ENCODE results near the gene MRTFB.

The MRTFB gene

GRCh38 chr16:14198572-14198971 is 127.5 kb downstream of the MRTFB start:
- ATAC-seq, result no peak
- TF ChIP-seq ZFP30 (CRISPR knock-in tag; IDR thresholded peaks at IDR 0.05) (no peak), TSHZ2 (CRISPR knock-in tag; IDR thresholded peaks at IDR 0.05) (no peak), ESRRG (CRISPR knock-in tag; IDR thresholded peaks at IDR 0.05) (no peak), PATZ1 (CRISPR knock-in tag; IDR thresholded peaks at IDR 0.05; ENCODE audit: borderline replicate concordance) (no peak), SNAI2 (CRISPR knock-in tag; IDR thresholded peaks at IDR 0.05) (no peak)

GRCh38 chr16:14199199-14199598 is 128.1 kb downstream of the MRTFB start:
- no peak for ATAC-seq
- TF ChIP-seq GLIS3 (CRISPR knock-in tag; IDR thresholded peaks at IDR 0.05) (no peak), ZNF70 (CRISPR knock-in tag; IDR thresholded peaks at IDR 0.05) (no peak), TOX (CRISPR knock-in tag; IDR thresholded peaks at IDR 0.05; ENCODE audit: borderline replicate concordance) (no peak), OSR1 (CRISPR knock-in tag; IDR thresholded peaks at IDR 0.05) (no peak), ARNTL (CRISPR knock-in tag; IDR thresholded peaks at IDR 0.05; ENCODE audit: borderline replicate concordance, low read depth) (no peak)

GRCh38 chr16:14199624-14200023 is 128.5 kb downstream of the MRTFB start:
- ATAC-seq, result no peak
- TF ChIP-seq TSHZ2 (CRISPR knock-in tag; IDR thresholded peaks at IDR 0.05) (no peak), BACH2 (CRISPR knock-in tag; IDR thresholded peaks at IDR 0.05; ENCODE audit: borderline replicate concordance) (no peak), GLIS3 (CRISPR knock-in tag; IDR thresholded peaks at IDR 0.05) (no peak), ZFP30 (CRISPR knock-in tag; IDR thresholded peaks at IDR 0.05) (no peak), ZNF8 (CRISPR knock-in tag; IDR thresholded peaks at IDR 0.05) (no peak), ZFP3 (CRISPR knock-in tag; IDR thresholded peaks at IDR 0.05) (no peak), ESRRG (CRISPR knock-in tag; IDR thresholded peaks at IDR 0.05) (no peak), ISL1 (CRISPR knock-in tag; IDR thresholded peaks at IDR 0.05) (no peak), TOX (CRISPR knock-in tag; IDR thresholded peaks at IDR 0.05; ENCODE audit: borderline replicate concordance) (no peak)

- no peak for TF ChIP-seq RARB (CRISPR knock-in tag; IDR thresholded peaks at IDR 0.05)
- TF ChIP-seq CSRNP3 (CRISPR knock-in tag; IDR thresholded peaks at IDR 0.05), result no peak
- no peak for TF ChIP-seq ZFP30 (CRISPR knock-in tag; IDR thresholded peaks at IDR 0.05)
- TF ChIP-seq ZNF70 (CRISPR knock-in tag; IDR thresholded peaks at IDR 0.05), result no peak
- TF ChIP-seq ZNF8 (CRISPR knock-in tag; IDR thresholded peaks at IDR 0.05), result no peak
These were observed 131.0 kb downstream of the MRTFB start for GRCh38 chr16:14202095-14202494.

GRCh38 chr16:14202697-14203096 is 131.6 kb downstream of the MRTFB start:
- peak; percentile 55; the same call in 1 of the 3 replicates for ATAC-seq
- TF ChIP-seq ESRRG (CRISPR knock-in tag; IDR thresholded peaks at IDR 0.05) (no peak), PPARA (CRISPR knock-in tag; IDR thresholded peaks at IDR 0.05; ENCODE audit: borderline replicate concordance) (no peak), POU6F1 (CRISPR knock-in tag; IDR thresholded peaks at IDR 0.05; ENCODE audit: borderline replicate concordance, low read depth) (no peak), CSRNP3 (CRISPR knock-in tag; IDR thresholded peaks at IDR 0.05) (no peak), SNAI2 (CRISPR knock-in tag; IDR thresholded peaks at IDR 0.05) (no peak), ZFP30 (CRISPR knock-in tag; IDR thresholded peaks at IDR 0.05) (no peak), CREB5 (CRISPR knock-in tag; IDR thresholded peaks at IDR 0.05; ENCODE audit: low read depth) (no peak), OSR1 (CRISPR knock-in tag; IDR thresholded peaks at IDR 0.05) (no peak)

More at GRCh38 chr16:14202095-14202494, 131.0 kb downstream of the MRTFB start:
- no peak for ATAC-seq
